GM23338 (cell line): ENCODE measurements around the gene RBM33. TPM values are rescaled to one million over a fixed set of nuclear protein-coding genes. Genes with fewer than 3 reads are reported as not detected.
A peak's percentile ranks its signal among the peaks of the same experiment; 100 is the strongest.

ENCODE experiments used
- ATAC-seq: fragments of 200-7000 bp; cut with Tn5 transposase; 3 replicates; pipeline ENCODE4 v1.9.1; 2020
- DNase-seq: peaks from one replicate; pipeline ENCODE4 v3.0.0-alpha.2; 2015; ENCODE audit warnings: low spot score
- H2AFZ ChIP-seq: fragments of 200-600 bp; sonication (generic); 2 replicates; pipeline ENCODE4 v1.8.0; 2016; ENCODE audit warnings: antibody characterized with exemption, mild to moderate bottlenecking, moderate library complexity
- H3F3A ChIP-seq: fragments of 200-600 bp; sonication (generic); replicated peaks from 2 replicates; pipeline ENCODE4 v1.8.0; 2017; ENCODE audit warnings: antibody characterized with exemption, mixed run types, low read depth
- H3K27ac ChIP-seq: fragments of 200-600 bp; sonication (generic); 2 replicates; pipeline ENCODE4 v1.6.1; 2016; ENCODE audit warnings: low read depth
- H3K27me3 ChIP-seq: fragments of 200-600 bp; sonication (generic); 2 replicates; pipeline ENCODE4 v1.8.0; 2016; ENCODE audit warnings: mild to moderate bottlenecking, mixed run types, moderate library complexity; ENCODE audit not compliant: insufficient read depth
- H3K36me3 ChIP-seq: fragments of 200-600 bp; sonication (generic); 2 replicates; pipeline ENCODE4 v1.8.0; 2016; ENCODE audit warnings: mild to moderate bottlenecking; ENCODE audit not compliant: insufficient read depth
- H3K4me1 ChIP-seq: fragments of 200-600 bp; sonication (generic); 2 replicates; pipeline ENCODE4 v1.8.0; 2016; ENCODE audit warnings: mild to moderate bottlenecking, moderate library complexity; ENCODE audit not compliant: insufficient read depth
- H3K4me2 ChIP-seq: fragments of 200-600 bp; sonication (generic); 2 replicates; pipeline ENCODE4 v1.7.1; 2017; ENCODE audit warnings: mixed run types
- H3K4me3 ChIP-seq: fragments of 200-600 bp; sonication (generic); 2 replicates; pipeline ENCODE4 v1.6.1; 2016; ENCODE audit warnings: mixed run types
- H3K79me2 ChIP-seq: fragments of 200-600 bp; sonication (generic); replicated peaks from 2 replicates; pipeline ENCODE4 v1.8.0; 2017; ENCODE audit warnings: mild to moderate bottlenecking; ENCODE audit not compliant: insufficient read depth
- H3K9me2 ChIP-seq: fragments of 200-600 bp; sonication (generic); 2 replicates; pipeline ENCODE4 v1.8.0; 2017; ENCODE audit not compliant: insufficient read depth
- H4K20me1 ChIP-seq: fragments of 200-600 bp; sonication (generic); replicated peaks from 2 replicates; pipeline ENCODE4 v1.8.0; 2017; ENCODE audit warnings: mild to moderate bottlenecking; ENCODE audit not compliant: insufficient read depth
- H3K27ac Mint-ChIP-seq: 2 replicates; pipeline ENCODE4 v1.8.0; 2020; ENCODE audit warnings: inconsistent platforms, mild to moderate bottlenecking, moderate library complexity, mixed read lengths
- H3K27me3 Mint-ChIP-seq: 3 replicates; pipeline ENCODE4 v1.8.0; 2022; ENCODE audit warnings: low read depth, mild to moderate bottlenecking, moderate library complexity, mixed read lengths, inconsistent platforms; ENCODE audit not compliant: insufficient read depth, poor library complexity
- H3K36me3 Mint-ChIP-seq: 3 replicates; pipeline ENCODE4 v1.8.0; 2021; ENCODE audit warnings: low read depth, mild to moderate bottlenecking, inconsistent platforms, moderate library complexity, mixed read lengths
- H3K4me1 Mint-ChIP-seq: 3 replicates; pipeline ENCODE4 v1.8.0; 2020; ENCODE audit warnings: mild to moderate bottlenecking, inconsistent platforms, mixed read lengths
- H3K4me3 Mint-ChIP-seq: 3 replicates; pipeline ENCODE4 v1.8.0; 2021; ENCODE audit warnings: moderate library complexity, mild to moderate bottlenecking, inconsistent platforms, mixed read lengths
- H3K9me3 Mint-ChIP-seq: 3 replicates; pipeline ENCODE4 v1.8.0; 2020; ENCODE audit warnings: moderate library complexity, mild to moderate bottlenecking, inconsistent platforms, mixed read lengths
- CTCF ChIP-seq, 2 experiments: fragments of 200-600 bp in 1 of 2; sonication (generic) in 1 of 2; conservative IDR thresholded peaks; 2 replicates each; pipeline versions ENCODE4 v1.5.1 to v1.6.1; 2016 to 2017; ENCODE audit warnings: antibody characterized with exemption in 2 of 2, low read depth in 2 of 2, mild to moderate bottlenecking in 2 of 2, moderate library complexity in 1 of 2
- ETS1 ChIP-seq: IDR thresholded peaks from 2 replicates; pipeline ENCODE4 v1.6.1; 2016; ENCODE audit warnings: antibody characterized with exemption
- EZH2phosphoT487 ChIP-seq: fragments of 200-600 bp; sonication (generic); IDR thresholded peaks from one replicate; pipeline ENCODE4 v1.8.1; 2018; ENCODE audit warnings: antibody characterized with exemption; ENCODE audit not compliant: unreplicated experiment
- NANOG ChIP-seq: IDR thresholded peaks from 2 replicates; pipeline ENCODE4 v1.6.1; 2016; ENCODE audit warnings: antibody characterized with exemption, borderline replicate concordance
- POLR2AphosphoS5 ChIP-seq: IDR thresholded peaks from 2 replicates; pipeline ENCODE4 v1.6.1; 2016; ENCODE audit warnings: antibody characterized with exemption, low read depth
- REST ChIP-seq: IDR thresholded peaks from one replicate; pipeline ENCODE4 v1.6.1; 2018; ENCODE audit warnings: antibody characterized with exemption; ENCODE audit not compliant: unreplicated experiment
- STAT1 ChIP-seq: IDR thresholded peaks from one replicate; pipeline ENCODE4 v1.6.1; 2016; ENCODE audit warnings: antibody characterized with exemption; ENCODE audit not compliant: unreplicated experiment
- ZNF114 ChIP-seq: fragments of 250-450 bp; sonication (Bioruptor Pico); IDR thresholded peaks from 2 replicates; pipeline ENCODE4 v1.5.0; 2020; ENCODE audit warnings: mild to moderate bottlenecking, moderate library complexity
- ZNF462 ChIP-seq: fragments of 250-450 bp; sonication (Bioruptor Pico); IDR thresholded peaks from 2 replicates; pipeline ENCODE4 v1.5.0; 2020; ENCODE audit warnings: mild to moderate bottlenecking, moderate library complexity
- polyA plus RNA-seq: library from polyadenylated mRNA; unstranded; fragments of >200 nt; fragmentation: Nextera tagmentation; extraction: Ambion mirVana; gene quantifications from 2 replicates; pipeline ENCODE4 v1.2.1, GENCODE V29; 2016
- total RNA-seq: library from RNA; depleted of rRNA; stranded (reverse); fragments of >200 nt; shearing (Covaris generic); gene quantifications from 2 replicates; pipeline ENCODE4 v1.2.3, GENCODE V29; 2014

RBM33 gene
- total and polyA plus RNA-seq, 2 experiments from 2014 or later, result 47.7 to 94.7 TPM

DNA sequence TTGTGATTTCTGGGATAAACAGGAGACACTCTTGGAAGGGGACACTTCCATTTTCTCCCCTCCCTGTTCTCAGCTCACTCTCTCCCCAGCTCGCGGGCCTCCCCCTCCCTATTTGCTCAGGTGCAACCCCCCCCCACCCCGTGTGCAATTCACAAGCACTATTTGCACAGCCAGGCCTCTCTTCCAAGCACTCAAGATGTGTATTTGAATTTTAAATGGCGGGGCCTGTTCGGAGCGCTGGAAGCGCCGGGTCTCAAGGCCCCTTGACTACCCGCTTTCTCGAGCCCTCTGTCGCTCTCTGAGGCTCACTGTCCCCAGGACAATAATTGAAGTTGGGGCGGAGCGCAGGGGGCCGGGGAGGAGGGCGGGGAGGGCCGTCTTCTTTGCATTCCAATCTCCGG is 160.0 kb downstream of the RBM33 start:
- no peaks in the 10 kb centered on the region for H3K79me2 ChIP-seq
- H2AFZ ChIP-seq, result 0 out of 2 replicates have a peak overlapping the region, but pooled peaks have one; percentile 28
- Mint-ChIP-seq H3K4me3 (peak overlapping the region; percentile 62), H3K27ac (no peak overlapping the region), H3K9me3 (peaks cover 5% of the 10 kb centered on the region; the same call in 2 of the 3 replicates), H3K4me1 (peaks cover 30% of the 10 kb centered on the region), H3K36me3 (no peaks in the 10 kb centered on the region), H3K27me3 (peaks cover 84% of the 10 kb centered on the region)
- H3K27me3 ChIP-seq, result peaks cover 100% of the 10 kb centered on the region
- H3F3A ChIP-seq, result no peaks in the 10 kb centered on the region
- H3K4me3 ChIP-seq, result peak overlapping the region; percentile 55
- ATAC-seq, result no peak; the same call in 2 of the 3 replicates
- no peaks in the 10 kb centered on the region for H3K36me3 ChIP-seq
- peak; percentile 62 for DNase-seq
- peaks cover 5% of the 10 kb centered on the region; the same call in 1 of the 2 replicates for H4K20me1 ChIP-seq
- peak overlapping the region; percentile 80 for H3K4me2 ChIP-seq
- peaks cover 31% of the 10 kb centered on the region for H3K4me1 ChIP-seq
- TF ChIP-seq NANOG, result no peak
- no peak for TF ChIP-seq CTCF (conservative IDR thresholded peaks at IDR 0.05; ENCODE audit: low read depth in 2 of 2)
- no peak for TF ChIP-seq REST
- no peak for TF ChIP-seq POLR2AphosphoS5
- TF ChIP-seq EZH2phosphoT487, result no peak
- no peak for TF ChIP-seq STAT1
- TF ChIP-seq ETS1, result no peak
- TF ChIP-seq ZNF462, result no peak
- TF ChIP-seq ZNF114 (CRISPR knock-in tag), result no peak
- no peak overlapping the region for H3K27ac ChIP-seq
- no peaks in the 10 kb centered on the region for H3K9me2 ChIP-seq
